IPS-15b (cell line): ENCODE results near the gene ZNF580.

Experiments
- H3K27me3 ChIP-seq: one replicate; pipeline ENCODE4 v1.6.1; 2013; ENCODE audit warnings: low read length; ENCODE audit not compliant: control insufficient read depth, insufficient read depth
- H3K36me3 ChIP-seq: one replicate; pipeline ENCODE4 v1.6.1; 2013; ENCODE audit warnings: low read length; ENCODE audit not compliant: control insufficient read depth, insufficient read depth
- H3K4me1 ChIP-seq: one replicate; pipeline ENCODE4 v1.6.1; 2013; ENCODE audit warnings: mild to moderate bottlenecking, low read length; ENCODE audit not compliant: control insufficient read depth, insufficient read depth
- H3K4me3 ChIP-seq: one replicate; pipeline ENCODE4 v1.5.1; 2013; ENCODE audit warnings: low read depth, low read length
- H3K9ac ChIP-seq: one replicate; pipeline ENCODE4 v1.6.1; 2013; ENCODE audit warnings: low read depth, mild to moderate bottlenecking, low read length
- H3K9me3 ChIP-seq: one replicate; pipeline ENCODE4 v1.6.1; 2013; ENCODE audit warnings: mild to moderate bottlenecking, low read length; ENCODE audit not compliant: control insufficient read depth, insufficient read depth

Gene ZNF580

GRCh38 chr19:55689411-55690108, 48.8 kb downstream of the ZNF580 start:
- peaks cover 64% of the 10 kb centered on the region for H3K36me3 ChIP-seq
- no peaks in the 10 kb centered on the region for H3K4me1 ChIP-seq

GRCh38 chr19:55690109-55690768, 49.4 kb downstream of the ZNF580 start:
- Histone ChIP-seq H3K9ac (no peak overlapping the region), H3K9me3 (no peaks in the 10 kb centered on the region), H3K4me3 (no peak overlapping the region), H3K27me3 (no peaks in the 10 kb centered on the region), H3K4me1 (no peaks in the 10 kb centered on the region), H3K36me3 (peaks cover 65% of the 10 kb centered on the region)

More at GRCh38 chr19:55689411-55690108, 48.8 kb downstream of the ZNF580 start:
- no peak overlapping the region for H3K4me3 ChIP-seq
- no peak overlapping the region for H3K9ac ChIP-seq
- H3K27me3 ChIP-seq, result no peaks in the 10 kb centered on the region
- H3K9me3 ChIP-seq, result no peaks in the 10 kb centered on the region

- no peaks in the 10 kb centered on the region for H3K9me3 ChIP-seq
- peaks cover 65% of the 10 kb centered on the region for H3K36me3 ChIP-seq
- no peaks in the 10 kb centered on the region for H3K4me1 ChIP-seq
- no peaks in the 10 kb centered on the region for H3K27me3 ChIP-seq
- H3K4me3 ChIP-seq, result no peak overlapping the region
- no peak overlapping the region for H3K9ac ChIP-seq
Observed at GRCh38 chr19:55690769-55691545, 50.2 kb downstream of the ZNF580 start.

- Histone ChIP-seq H3K36me3 (peaks cover 66% of the 10 kb centered on the region), H3K9ac (no peak overlapping the region), H3K9me3 (no peaks in the 10 kb centered on the region), H3K4me1 (no peaks in the 10 kb centered on the region), H3K27me3 (no peaks in the 10 kb centered on the region), H3K4me3 (no peak overlapping the region)
Observed at GRCh38 chr19:55691561-55692481, 51.0 kb downstream of the ZNF580 start.

- no peaks in the 10 kb centered on the region for H3K27me3 ChIP-seq
- H3K9ac ChIP-seq, result no peak overlapping the region
- peaks cover 67% of the 10 kb centered on the region for H3K36me3 ChIP-seq
- no peak overlapping the region for H3K4me3 ChIP-seq
- H3K4me1 ChIP-seq, result no peaks in the 10 kb centered on the region
- no peaks in the 10 kb centered on the region for H3K9me3 ChIP-seq
Observed at GRCh38 chr19:55692681-55693081, 51.9 kb downstream of the ZNF580 start.
